ENCODE measurements around the gene CLCA2.
A peak's percentile ranks its signal among the peaks of the same experiment; 100 is the strongest.

The CLCA2 gene

GRCh38 chr1:86423873-86424272 lies at the start of gene CLCA2:
TSS of gene CLCA2 (plus strand) at chr1:86424171. CDS start at chr1:86424248, 77 bp downstream.
- DNase-seq: no peak

GRCh38 chr1:86375688-86376087 lies 48.3 kb upstream of the CLCA2 start:
- no peak for DNase-seq

GRCh38 chr1:86377341-86377740 lies 46.6 kb upstream of the CLCA2 start:
- DNase-seq: no peak

GRCh38 chr1:86378813-86379212 lies 45.2 kb upstream of the CLCA2 start:
- no peak for DNase-seq

GRCh38 chr1:86380257-86380861 lies 43.6 kb upstream of the CLCA2 start:
- DNase-seq: peak; percentile 77 to 86

- no peak for DNase-seq
These were observed 42.7 kb upstream of the CLCA2 start for GRCh38 chr1:86381223-86381622.

- DNase-seq: no peak
These were observed 41.1 kb upstream of the CLCA2 start for GRCh38 chr1:86382878-86383277.

- DNase-seq: no peak
These were observed 35.9 kb upstream of the CLCA2 start for GRCh38 chr1:86387916-86388627.

GRCh38 chr1:86388777-86389176 lies 35.2 kb upstream of the CLCA2 start:
- DNase-seq: no peak

GRCh38 chr1:86389307-86389706 lies 34.7 kb upstream of the CLCA2 start:
- no peak for DNase-seq

GRCh38 chr1:86394416-86394815 lies 29.6 kb upstream of the CLCA2 start:
- DNase-seq: no peak

- peak; percentile 89 for DNase-seq
These were observed 28.0 kb upstream of the CLCA2 start, which contains the start of gene ODF2L for GRCh38 chr1:86395751-86396497. TSS of gene ODF2L (minus strand) at chr1:86396323. CDS start at chr1:86387027, 9,296 bp downstream.

- peak in 1 of 2 experiments; percentile 68 for DNase-seq
These were observed 27.5 kb upstream of the CLCA2 start for GRCh38 chr1:86396498-86396890.

GRCh38 chr1:86409416-86410021 lies 14.5 kb upstream of the CLCA2 start:
- DNase-seq: no peak

- DNase-seq: no peak
These were observed 13.1 kb upstream of the CLCA2 start for GRCh38 chr1:86410879-86411278.

GRCh38 chr1:86416343-86416742 lies 7.6 kb upstream of the CLCA2 start:
- no peak for DNase-seq

GRCh38 chr1:86419277-86419903 lies 4.6 kb upstream of the CLCA2 start:
- DNase-seq: peak; percentile 81 to 83

GRCh38 chr1:86421601-86422280 lies 2.2 kb upstream of the CLCA2 start:
- no peak for DNase-seq

GRCh38 chr1:86423473-86423872 lies 498 bp upstream of the CLCA2 start:
- no peak for DNase-seq

- DNase-seq: peak; percentile 28 to 47
These were observed 5.3 kb downstream of the CLCA2 start for GRCh38 chr1:86429122-86429725.

- DNase-seq: peak; percentile 93 to 94
These were observed 5.9 kb downstream of the CLCA2 start for GRCh38 chr1:86429835-86430234.

GRCh38 chr1:86430376-86430775 lies 6.4 kb downstream of the CLCA2 start:
- peak in 1 of 2 experiments; percentile 27 for DNase-seq

All from Kasumi-1 (cell line).